Hypothalamus (tissue), 51 donors: ENCODE data around the gene CBX8.
"Not testable (repeated sequence)": the region's sequence is repeated elsewhere in the genome, so short reads cannot be mapped to it uniquely, and the experiment has no call there.

Experiments used
- DNase-seq, 51 donors: peaks; one replicate each; lab custom pipeline; 2025; lab: John Stamatoyannopoulos, UW

The CBX8 gene

DNA sequence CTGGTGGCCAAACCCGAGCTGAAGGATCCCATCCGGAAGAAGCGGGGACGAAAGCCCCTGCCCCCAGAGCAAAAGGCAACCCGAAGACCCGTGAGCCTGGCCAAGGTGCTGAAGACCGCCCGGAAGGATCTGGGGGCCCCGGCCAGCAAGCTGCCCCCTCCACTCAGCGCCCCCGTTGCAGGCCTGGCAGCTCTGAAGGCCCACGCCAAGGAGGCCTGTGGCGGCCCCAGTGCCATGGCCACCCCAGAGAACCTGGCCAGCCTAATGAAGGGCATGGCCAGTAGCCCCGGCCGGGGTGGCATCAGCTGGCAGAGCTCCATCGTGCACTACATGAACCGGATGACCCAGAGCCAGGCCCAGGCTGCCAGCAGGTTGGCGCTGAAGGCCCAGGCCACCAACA, 13.0 kb downstream of the CBX8 start:
- DNase-seq, result no peak

GRCh38 chr17:79781736-79782575, 14.9 kb downstream of the CBX8 start:
- DNase-seq, result no peak

GRCh38 chr17:79781012-79781650, 15.7 kb downstream of the CBX8 start:
- no peak for DNase-seq

- no peak for DNase-seq
These were observed 17.1 kb downstream of the CBX8 start for GRCh38 chr17:79779661-79780365.

DNA sequence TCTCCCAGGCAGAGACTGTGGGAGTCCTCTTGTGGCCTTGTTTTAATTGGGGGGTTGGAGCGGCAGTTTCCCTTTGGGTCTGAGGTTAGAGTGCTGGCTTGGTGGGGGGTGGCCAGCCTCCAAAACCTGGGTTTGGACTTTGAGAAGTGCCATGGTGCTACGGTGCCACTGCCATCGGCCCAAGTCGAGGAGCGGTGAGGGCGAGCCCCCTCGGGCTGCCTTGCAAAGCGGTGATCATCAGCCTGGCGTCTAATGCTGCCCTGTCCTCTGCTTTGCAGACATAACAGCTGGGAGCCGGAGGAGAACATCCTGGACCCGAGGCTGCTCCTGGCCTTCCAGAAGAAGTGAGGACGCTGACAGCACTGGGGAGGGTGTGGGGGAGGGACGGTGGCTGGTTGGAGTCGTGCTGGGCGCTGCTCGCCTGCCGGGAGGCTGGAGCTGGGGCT, 17.8 kb downstream of the CBX8 start:
- DNase-seq, result no peak

- DNase-seq, result no peak
These were observed 18.3 kb downstream of the CBX8 start for GRCh38 chr17:79778504-79779083.

DNA sequence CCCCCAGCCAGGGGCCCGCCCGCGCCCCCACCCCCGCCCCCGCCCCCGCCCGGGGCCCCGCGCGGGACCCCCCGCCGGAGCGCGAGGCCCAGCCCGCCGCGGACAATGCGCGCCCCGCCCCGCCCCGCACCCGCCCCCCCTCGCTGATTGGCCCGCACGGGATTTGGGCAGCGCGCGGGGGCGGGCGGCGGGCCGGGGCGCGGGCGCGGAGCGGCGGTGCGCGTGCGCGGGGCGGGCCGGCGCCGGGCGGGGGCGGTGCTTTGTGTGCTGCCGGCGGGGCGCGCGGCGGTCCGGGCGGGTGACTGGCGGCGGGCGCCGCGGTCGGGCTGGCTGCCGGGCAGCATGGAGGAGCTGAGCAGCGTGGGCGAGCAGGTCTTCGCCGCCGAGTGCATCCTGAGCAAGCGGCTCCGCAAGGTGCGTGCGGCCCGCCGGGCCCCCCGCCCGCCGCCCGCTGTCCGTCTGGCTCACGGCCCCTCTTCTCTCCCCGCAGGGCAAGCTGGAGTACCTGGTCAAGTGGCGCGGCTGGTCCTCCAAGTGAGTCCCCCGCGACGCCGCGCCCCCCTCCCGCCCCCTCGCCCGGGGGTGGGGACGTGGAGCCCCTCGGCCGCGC, 18.9 kb downstream of the CBX8 start, which contains the start of gene CBX2:
Gene CBX2, plus strand, starts transcription at position 255 of the 610 bp plus-strand sequence. Its CDS starts 88 bp downstream, at position 343.
- peak in 46 of 51 donors; percentile 10 to 84 (median 56) for DNase-seq

DNA sequence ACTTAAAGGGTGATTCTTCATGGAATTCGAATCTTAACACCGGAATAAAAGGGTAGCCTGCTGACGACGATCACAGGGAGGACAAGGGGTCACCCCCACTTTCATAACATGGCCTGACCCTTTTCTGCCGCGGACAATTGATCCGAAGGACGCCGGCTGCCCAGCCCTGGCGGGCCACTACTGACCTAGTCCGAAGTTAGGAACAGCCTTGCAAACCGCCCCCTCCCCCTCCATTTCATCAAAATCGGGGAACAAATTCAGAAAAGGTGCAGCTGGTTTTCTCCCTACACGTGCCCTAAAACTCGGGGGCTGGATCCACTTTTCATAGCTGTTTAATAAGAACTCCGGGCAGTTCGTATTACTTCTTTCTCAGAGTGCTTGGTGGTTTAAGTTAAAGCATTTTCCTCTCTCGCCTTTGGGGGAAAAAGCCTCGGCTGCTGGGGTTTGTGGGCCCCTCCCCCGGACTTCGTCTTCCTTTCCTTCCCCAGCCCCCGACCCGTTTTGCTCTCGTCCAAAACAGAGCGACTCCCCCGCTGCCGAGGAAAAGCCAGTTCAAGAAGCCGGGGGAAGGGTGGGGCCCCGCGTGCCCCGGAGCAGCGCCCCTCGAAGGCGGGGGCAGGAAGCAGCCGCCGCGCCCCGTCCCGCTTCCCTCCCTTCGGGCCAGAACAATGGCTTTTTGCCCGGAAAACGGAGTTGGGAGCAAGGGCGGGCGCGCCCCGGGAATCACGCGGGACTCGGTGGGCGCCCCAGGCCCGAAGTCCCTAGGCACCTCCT, 19.6 kb downstream of the CBX8 start:
- peak in 22 of 51 donors; percentile 31 to 80 (median 54) for DNase-seq

- no peak for DNase-seq
These were observed 20.3 kb downstream of the CBX8 start for GRCh38 chr17:79776376-79777119.

DNA sequence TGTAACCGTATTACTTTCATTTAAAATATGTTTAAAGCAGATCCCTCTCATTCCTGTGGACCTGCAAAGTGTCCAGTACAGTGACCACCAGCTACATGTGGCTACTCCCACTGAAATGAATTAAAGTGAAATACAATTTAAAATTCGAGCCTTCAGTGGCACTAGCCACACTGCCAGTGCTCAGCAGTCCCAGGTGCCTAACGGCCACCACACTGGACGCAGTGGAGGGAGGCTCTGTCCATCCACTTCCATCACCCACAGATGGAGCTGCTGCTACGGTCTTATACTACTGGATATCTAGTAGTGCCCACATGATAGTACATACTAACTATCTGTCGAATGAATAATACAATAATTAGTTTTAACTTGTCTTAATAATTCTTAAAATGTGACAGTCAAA, 21.2 kb downstream of the CBX8 start:
- DNase-seq, result no peak

DNA sequence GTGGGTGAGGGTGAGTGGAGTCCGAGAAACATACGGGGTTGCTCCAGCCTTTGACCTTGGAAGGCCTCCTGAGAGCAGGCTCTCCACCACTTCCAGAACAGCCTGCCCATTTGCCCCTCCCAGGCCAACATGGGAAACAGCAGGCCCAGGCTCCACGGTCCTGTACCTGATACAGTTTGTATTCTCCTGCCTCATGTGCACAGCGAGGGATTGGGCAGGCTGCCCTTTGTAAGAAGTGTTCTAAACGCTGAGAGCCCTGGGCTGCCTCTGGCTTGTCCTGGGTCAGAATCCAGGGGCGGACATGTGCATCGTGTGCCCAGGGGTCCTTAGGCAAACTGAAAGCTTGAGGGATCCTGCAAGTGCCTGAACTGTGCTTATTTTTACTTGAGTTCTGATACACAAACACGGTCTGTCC, 22.3 kb downstream of the CBX8 start:
- DNase-seq, result no peak

- DNase-seq, result not testable (repeated sequence)
These were observed 24.2 kb downstream of the CBX8 start for GRCh38 chr17:79772726-79773125.

- no peak for DNase-seq
These were observed 25.6 kb downstream of the CBX8 start for GRCh38 chr17:79771276-79771675.

GRCh38 chr17:79769570-79770506, 27.0 kb downstream of the CBX8 start:
- DNase-seq, result no peak

GRCh38 chr17:79765708-79766107, 31.2 kb downstream of the CBX8 start:
- DNase-seq, result no peak

GRCh38 chr17:79761894-79762589, 34.8 kb downstream of the CBX8 start:
- no peak for DNase-seq
